ENCODE results near the gene AHNAK.
A peak's percentile ranks its signal among the peaks of the same experiment; 100 is the strongest.
"Not testable (repeated sequence)": the region's sequence is repeated elsewhere in the genome, so short reads cannot be mapped to it uniquely, and the experiment has no call there.

Gene AHNAK

DNA sequence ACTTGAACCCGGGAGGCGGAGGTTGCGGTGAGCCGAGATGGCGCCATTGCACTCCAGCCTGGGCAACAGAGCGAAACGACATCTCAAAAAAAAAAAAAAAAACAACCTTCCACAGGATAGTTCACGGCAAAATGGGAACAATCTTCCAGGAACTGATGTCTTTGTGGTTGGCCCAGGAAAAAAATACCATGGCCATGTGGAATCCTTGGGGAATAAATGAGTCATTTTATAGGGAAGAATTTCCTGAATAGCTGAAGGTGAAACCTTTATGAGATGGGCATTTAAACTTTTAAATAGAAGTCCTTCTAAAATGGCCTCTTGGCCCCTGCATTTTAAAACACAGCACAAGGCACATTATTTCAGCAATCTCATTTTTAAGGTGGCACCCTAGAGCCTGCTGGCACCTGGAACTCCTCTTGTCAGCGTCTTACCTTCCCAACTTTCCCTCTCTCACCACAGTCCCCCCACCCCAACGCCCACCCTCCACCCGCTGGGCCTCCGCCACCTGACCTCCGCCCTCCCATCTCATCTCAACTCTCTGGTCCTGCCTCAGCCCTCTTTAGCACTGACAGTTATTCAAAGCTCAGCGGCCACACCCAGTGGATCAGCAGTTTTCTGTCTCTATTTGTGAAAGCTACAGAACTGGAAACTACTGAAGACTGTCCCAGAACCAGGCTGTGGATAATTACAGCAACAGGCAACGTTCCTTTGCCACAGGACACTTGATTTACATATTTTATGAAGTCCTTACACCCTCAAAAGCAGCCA lies 84.7 kb downstream of the AHNAK start:
- no peak for DNase-seq (ENCODE audit: low read depth in 3 of 3)

DNA sequence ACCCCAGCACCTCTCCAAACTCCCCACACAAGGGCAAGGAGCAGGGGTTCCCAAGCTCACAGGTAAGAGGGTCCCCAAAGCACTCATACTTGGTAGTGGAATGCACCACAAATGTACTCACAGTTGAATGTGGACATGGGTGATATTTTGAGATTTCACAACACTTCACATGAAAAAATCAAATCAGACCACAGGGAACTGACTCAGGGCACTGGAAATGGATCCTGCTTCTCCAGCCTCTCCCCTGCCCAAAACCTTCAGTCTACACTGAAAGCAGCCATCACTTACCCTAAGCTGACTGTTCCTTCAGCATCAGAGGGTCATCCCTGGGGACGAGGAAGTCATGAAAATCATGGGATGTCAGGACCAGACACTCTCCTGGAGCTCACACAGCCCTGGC lies 87.5 kb downstream of the AHNAK start:
- DNase-seq (ENCODE audit: low read depth in 3 of 3) = no peak

DNA sequence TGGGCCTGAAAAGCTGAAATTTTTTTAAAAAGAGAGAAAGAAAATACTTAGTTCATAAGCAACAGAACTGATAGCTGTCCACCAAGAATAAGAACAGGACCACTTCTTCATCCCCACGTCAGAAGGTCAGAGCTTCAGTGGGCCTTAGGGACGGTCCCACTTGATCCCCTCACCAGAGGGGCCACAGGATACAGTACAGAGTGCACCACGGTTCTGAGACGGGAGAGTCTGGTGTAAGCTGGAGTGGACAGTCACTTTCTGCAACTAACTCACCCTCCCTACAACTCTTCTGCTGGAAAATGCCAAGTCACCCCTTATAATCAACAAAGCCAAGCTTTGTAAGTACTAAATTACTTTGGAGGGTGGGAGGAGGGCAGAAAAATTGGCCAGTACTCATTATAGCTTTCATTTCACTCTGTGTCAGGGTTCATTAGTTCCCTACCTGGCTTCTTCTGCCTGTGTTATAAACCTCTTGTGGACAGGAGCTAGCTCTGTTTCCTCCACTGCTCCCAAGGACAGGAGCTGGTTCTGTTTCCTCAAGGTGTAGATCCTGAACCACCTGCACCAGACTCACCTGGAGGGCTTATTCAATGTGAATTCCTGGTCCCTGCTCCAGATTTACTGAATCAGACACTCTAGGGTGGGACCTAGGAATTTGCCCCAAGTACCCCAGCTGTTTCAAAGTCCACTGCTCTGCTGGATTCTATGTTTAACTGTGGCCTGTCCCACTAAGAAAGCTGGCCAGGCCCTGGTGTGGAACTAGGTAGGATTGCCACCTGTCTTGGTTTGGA lies 88.2 kb downstream of the AHNAK start:
- DNase-seq (ENCODE audit: low read depth in 3 of 3) = no peak

DNA sequence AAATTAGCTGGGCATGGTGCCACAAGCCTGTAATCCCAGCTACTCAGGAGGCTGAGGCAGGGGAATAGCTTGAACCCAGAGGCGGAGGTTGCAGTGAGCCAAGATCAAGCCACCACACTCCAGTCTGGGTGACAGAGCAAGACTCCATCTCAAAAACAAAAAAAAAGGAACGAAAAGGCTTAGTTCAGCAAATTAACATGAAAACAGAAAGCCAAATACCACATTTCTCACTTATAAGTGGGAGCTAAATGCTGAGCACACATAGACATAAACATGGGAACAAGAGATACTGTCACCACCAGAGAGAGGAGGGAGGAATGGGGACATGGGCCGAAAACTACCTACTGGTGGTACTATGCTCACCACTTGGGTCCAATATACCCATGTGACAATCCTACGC lies 89.1 kb downstream of the AHNAK start:
- DNase-seq (ENCODE audit: low read depth in 3 of 3) = no peak

DNA sequence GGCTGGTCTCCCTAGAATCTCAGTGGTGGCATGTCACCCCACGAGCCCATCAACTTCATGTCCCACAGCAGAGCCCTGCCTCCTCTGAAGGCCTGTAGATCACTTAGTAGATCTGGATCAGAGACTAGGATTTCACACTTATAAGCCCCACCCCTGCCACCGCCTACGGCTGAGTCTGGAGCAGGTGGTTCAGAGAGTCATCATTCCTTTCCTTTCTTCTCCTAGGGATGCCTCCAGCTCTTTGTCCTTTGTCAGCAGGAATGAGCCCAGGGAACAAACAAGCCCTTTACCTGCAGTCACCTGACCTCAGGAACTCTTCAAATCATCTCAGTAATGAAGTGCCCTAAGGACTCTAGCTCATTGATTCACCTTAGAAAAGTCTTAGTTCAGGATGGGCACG lies 90.0 kb downstream of the AHNAK start:
- no peak for DNase-seq (ENCODE audit: low read depth in 3 of 3)

DNA sequence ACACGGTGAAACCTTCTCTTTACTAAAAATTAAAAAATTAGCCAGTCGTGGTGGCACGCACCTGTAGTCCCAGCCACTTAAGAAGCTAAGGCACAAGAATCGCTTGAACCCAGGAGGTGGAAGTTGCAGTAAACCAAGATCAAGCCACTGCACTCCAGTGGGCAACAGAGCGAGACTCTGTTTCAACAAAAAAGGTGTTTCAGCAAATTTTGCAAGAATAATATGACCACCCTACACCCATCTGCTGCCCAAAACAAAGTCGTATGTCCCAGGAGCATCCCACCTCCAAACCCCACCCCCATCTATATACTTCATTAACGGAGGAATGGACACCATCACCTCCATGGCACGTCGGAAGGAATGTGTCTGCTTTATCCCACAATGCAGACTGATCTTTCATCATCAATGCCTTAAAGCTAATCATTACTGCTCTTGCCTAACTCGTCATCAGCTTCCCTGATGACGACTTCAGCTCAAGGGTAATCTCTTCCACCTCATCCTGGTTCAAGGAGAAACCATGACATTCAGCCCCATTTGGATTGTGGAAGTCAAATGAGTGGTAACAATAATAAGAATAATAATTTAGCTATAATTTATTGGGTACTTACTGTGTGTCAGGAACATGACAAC lies 93.7 kb downstream of the AHNAK start:
- no peak for DNase-seq (ENCODE audit: low read depth in 3 of 3)

DNA sequence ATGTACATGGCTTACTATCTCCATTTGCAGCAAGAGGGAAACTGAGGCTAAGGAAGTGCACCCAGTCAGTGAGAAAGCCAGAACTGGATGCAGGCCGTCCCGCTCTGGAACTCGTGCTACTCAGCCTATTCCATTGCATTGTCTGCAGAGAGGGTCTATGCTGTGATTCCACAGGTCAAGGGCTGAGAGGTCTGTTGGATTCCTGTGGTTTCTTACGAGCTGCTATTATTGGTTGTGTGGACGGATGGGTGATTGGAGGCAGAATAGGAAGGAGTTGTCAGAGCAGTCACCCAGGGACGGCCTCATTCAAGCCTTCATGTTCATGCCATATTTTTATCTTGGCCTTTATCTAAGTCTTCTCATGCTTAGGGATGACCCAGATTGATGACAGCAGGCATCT lies 94.3 kb downstream of the AHNAK start:
- DNase-seq (ENCODE audit: low read depth in 3 of 3) = no peak

DNA sequence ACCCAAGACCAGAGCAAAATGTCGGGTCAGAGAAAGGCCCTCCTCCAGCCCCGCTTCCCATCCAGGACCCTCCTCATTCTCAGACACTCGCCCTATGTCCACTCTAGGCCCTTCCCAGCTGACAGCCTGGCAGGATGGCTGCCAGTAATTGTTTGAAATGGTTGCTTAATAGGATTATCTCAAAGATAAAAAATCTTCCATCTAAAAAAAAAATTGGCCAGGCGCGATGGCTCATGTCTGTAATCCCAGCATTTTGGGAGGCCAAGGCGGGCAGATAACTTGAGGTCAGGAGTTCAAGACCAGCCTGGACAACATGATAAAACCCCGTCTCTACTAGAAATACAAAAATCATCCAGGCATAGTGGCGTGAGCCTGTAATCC lies 95.4 kb downstream of the AHNAK start:
- no peak for DNase-seq (ENCODE audit: low read depth in 3 of 3)

DNA sequence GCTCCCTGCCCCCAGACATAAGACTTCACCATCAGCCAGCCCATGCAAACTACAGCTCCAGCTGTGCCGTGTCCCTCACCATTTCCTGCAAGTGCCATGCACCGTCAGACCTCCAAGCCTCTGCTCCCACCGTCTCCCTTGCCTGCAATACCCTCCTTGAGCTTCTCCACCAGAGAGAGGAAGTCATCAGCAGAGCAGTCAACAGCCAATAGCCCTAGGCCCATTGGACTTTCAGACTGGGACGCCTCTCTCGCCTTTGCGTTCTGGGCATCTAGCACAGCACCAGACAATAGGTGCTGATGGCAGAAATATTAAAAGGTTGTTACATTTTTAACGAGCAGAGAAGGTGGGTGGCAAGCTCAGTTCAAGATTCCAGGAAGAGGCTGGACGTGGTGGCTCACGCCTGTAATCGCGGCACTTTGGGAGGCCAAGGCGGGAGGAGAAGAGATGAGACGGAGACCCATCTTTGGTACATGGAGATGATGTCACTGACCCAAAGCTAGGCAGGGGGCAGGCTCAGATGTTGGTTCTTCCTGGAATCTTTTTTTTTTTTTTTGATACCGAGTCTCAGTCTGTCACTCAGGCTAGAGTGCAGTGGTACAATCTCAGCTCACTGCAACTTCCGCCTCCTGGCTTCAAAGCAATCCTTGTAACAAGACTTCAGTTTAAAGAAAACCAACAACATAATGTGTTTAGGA lies 95.9 kb downstream of the AHNAK start:
- no peak for DNase-seq (ENCODE audit: low read depth in 3 of 3)

DNA sequence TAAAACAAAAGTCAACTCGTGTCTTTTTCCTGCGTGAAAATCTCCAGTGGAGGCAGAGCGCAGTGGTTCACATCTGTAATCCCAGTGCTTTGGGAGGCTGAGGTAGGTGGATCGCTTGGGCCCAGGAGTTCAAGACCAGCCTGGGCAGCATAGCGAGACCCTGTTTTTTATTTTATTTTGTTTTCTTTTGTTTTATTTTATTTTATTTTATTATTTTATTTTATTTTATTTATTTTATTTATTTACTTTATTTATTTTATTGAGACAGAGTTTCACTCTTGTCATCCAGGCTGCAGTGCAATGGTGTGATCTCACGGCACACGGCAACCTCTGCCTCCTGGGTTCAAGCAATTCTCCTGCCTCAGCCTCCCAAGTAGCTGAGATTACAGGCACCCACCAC lies 96.7 kb downstream of the AHNAK start:
- not testable (repeated sequence) for DNase-seq (ENCODE audit: low read depth in 3 of 3)

DNA sequence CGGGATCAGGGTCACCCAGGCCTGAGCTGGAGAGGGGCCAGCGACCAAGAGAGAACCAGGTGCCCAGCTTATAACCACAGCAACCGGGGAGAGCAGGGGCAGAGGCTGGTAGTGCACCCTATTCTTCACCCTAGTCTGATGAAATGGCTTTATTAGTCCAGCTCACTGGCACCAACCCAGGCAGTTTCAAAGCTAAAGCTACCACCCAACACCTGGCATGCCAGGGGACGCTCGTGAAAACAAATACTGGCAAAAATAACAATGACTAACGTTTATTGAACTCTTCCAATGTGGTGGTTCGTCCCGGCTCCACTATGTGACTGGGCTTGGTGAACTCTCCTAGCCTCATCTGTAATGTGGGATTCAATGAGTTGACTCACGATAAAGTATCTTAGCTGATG lies 97.2 kb downstream of the AHNAK start:
- DNase-seq (ENCODE audit: low read depth in 3 of 3) = no peak

DNA sequence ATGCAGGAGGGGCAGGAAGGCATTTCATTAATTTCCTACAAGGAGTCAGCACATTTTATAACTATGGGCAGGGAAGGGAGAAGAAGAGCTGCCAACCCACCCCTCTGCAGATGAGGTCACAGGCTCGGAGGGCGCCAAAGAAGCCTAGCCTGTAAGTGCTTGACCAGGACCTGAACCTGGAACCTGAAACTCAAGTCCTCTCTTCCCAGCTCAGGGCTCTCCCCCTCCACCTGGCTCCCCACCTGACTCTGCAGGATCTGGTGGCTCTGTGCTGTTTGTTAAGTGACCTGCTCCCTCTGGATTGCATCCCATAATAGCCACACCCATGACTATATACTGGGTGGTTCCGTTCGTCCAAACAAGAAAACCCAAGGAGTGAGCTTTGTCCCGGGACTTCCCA lies 100.5 kb downstream of the AHNAK start:
- no peak for DNase-seq (ENCODE audit: low read depth in 3 of 3)

DNA sequence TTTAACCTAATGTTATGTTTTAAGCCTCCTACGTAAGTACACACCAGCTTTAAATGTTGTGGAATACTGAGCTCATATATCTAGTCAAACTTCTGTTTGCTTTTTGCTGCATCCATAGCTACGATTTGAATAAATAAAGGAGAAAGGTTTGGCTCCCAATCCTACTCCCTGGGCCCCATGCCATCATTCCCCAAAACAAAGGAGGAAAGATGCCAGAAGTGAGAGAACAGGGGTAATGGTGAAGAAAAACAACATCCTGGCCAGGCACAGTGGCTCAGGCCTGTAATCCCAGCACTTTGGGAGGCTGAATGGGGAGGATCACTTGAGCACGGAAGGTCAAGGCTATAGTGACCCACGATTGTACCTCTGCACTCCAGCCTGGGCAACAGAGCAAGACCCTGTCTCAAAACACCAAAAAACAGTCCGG lies 101.3 kb downstream of the AHNAK start:
- DNase-seq (ENCODE audit: low read depth in 3 of 3) = no peak

DNA sequence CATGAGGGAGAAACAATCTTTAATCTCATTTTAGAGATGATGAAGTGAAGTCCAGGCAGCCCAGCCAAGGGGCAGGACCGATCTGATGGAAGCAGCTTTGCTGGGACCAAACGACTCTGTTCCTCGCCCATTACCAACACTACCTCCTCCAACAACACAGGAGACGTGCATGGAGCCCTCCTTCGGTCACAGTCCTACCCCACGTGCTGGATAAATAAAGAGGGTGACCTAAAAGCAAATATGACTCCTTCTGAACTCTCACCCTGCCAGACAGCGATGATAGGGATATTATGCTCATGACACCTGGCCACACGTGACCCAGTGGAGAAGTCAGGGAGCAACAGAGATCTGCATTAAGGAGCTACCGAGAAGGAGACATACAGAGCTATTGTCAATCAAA lies 101.8 kb downstream of the AHNAK start:
- no peak for DNase-seq (ENCODE audit: low read depth in 3 of 3)

DNA sequence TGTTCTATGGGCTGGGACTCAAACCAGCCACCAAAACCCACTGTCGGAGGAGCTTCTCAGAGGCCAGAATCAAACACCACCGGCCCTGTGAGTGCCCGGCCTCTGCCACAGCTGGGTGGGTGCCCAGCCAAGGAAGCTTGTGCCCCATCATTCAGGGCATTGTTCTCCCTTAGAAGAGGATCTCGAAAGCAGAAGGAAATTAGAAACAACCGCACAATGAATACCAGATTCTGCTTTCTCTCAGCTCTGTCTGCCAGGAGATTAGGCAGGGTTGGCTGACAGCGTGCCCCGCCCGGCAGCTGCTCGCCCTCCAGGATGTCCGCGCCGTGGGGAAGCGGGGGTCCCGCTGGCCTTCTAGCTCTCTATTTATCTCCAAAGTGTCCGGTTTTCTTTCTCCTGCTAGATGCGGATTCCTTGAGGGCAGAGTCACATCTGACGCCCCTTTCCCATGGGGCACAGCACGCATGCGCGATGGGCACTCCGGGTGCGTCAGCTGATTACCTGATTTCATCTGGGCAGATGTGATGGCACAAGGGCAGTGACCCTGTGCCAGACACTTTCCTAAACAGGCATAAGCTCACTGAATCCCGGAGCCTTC lies 102.3 kb downstream of the AHNAK start:
- peak in 2 of 3 donors; percentile 11 to 27 for DNase-seq (ENCODE audit: low read depth in 3 of 3)

DNA sequence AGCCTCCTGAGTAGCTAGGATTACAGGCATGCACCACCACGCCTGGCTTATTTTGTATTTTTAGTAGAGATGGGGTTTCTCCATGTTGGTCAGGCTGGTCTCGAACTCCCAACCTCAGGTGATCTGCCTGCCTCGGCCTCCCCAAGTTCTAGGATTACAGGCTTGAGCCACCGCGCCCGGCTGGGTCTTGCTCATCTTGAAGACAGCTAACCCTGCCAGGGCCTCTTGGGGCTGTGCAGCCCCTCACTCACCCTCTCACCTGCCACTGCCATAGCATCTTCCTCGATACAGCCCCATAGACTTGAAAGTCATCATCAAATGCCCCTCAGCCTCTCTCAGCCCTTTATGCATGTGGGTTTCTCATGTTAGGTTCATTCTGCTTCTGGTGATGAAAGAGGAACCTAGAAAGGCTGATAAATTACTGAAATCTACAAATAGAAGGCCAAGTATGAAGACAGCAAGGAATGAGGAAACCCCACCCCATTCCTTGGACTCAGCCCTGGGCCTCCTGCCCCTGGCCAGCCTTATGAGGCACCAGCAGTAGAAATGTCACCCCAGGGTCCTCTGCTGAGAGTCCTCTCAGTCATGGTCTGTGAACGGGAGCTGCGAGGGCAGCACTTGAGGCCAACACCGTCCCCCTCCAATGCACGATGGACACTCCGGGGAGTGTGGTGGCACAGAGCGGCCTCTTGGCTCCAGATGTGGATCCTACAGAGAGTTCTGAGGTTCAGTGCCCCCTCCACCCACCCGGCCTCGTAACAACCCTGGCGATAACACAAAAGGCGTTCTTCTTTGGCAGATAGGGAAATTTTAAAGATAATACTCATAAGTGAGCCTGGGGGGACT lies 103.0 kb downstream of the AHNAK start:
- no peak for DNase-seq (ENCODE audit: low read depth in 3 of 3)

DNA sequence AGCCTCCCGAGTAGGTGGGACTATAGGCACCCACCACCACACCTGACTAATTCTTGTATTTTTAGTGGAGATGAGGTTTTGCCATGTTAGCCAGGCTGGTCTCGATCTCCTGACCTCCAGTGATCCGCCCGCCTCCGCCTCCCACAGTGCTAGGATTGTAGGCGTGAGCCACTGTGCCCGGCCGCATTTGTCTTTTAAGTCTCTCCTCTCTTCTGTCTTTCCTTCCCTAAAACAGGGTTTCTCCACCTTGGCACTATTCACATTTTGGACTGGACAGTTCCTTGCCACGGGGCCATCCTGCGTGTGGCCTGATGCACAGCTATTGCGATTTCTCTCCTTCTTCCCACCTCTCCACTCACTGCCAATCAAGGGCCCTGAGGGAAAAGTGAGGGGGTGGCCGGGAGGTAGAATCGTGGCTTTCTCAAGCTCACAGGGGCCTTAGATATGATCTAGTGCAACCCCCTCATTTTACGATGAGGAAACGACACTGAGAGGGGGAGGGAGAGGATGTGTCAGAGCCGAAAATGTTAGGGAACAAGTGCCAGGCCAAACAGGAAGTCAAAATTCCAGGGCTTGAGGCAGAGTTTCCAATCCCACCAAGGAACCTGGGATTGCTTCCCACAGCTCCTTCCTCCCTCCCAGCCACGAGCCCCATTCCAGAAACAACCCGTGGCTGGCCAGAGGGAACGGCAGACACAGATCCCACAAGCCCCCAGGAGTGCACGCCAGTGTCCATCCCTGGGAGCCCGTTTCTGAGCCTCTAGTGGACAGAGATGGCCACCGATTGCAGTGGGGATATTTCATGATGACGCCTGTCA lies 106.6 kb downstream of the AHNAK start:
- DNase-seq (ENCODE audit: low read depth in 3 of 3) = no peak

DNA sequence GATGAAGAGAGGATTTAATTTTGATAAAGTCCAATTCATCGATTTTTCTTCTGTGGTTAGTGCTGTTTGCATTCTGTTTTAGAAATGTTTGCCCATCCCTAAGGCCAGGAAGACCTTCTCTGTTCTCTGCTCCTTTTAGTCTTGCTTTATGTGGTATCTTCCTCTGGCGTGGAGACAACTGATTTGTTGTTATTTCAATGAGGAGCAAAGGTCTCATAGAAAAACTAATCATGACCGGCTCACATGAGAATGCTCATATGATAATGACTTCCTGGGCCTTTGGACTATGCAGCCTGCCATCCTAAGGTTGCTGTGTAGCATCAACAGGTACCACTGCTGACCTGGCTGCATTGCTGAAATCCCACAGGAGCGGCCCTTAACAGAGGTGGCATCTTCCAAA lies 108.0 kb downstream of the AHNAK start:
- no peak for DNase-seq (ENCODE audit: low read depth in 3 of 3)

DNA sequence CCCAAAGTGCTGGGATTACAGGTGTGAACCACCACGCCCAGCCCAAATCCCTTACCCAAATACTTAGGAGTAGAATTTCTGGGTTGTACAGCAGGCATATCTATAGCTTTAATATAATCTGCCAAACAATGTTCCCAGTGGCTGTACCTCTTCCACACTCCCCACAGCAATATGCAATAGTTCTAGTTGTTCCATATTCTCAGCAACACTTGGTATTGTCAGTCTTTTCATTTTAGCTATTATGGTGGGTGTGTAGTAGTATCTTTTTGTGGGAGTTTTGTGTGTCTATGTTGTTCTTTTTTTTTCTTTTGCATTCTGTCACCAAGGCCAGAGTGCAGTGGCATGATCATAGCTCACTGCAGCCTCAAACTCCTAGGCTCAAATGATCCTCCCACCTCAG lies 109.0 kb downstream of the AHNAK start:
- DNase-seq (ENCODE audit: low read depth in 3 of 3) = no peak

Data from stimulated activated CD4-positive, alpha-beta T cell treated with anti-CD3 and anti-CD28 coated beads, TNF-alpha, amount 100 ng/mL, for 48 hours (primary cell).